OCI-LY7 (cell line): ENCODE measurements around the gene RBMS1.

Source experiments
- CTCF ChIP-seq: fragments of 200-600 bp; sonication (generic); conservative IDR thresholded peaks from 2 replicates; pipeline ENCODE4 v1.5.1; 2014; ENCODE audit warnings: mild to moderate bottlenecking, antibody characterized with exemption, low read length, moderate library complexity, mixed read lengths
- EZH2phosphoT487 ChIP-seq: fragments of 200-600 bp; sonication (generic); IDR thresholded peaks from 2 replicates; pipeline ENCODE4 v1.6.1; 2018; ENCODE audit warnings: low read depth, borderline replicate concordance, mild to moderate bottlenecking, mixed run types, antibody characterized with exemption, low read length, moderate library complexity, mixed read lengths

- TF ChIP-seq CTCF: no peak
- no peak for TF ChIP-seq EZH2phosphoT487
These were observed 155.9 kb downstream of the RBMS1 start for GRCh38 chr2:160337728-160338127.
